ENCODE measurements around the gene GLRX5. TPM values are rescaled to one million over a fixed set of nuclear protein-coding genes. Genes with fewer than 3 reads are reported as not detected.

The GLRX5 gene
- polyA plus RNA-seq, 1 experiment, result 58.6 TPM

- Histone ChIP-seq H3K27me3 (ENCODE audit: control insufficient read depth, insufficient read depth, low read length) (no peaks in the 10 kb centered on the region), H3K4me3 (ENCODE audit: low read depth, low read length) (no peak overlapping the region), H3K9me3 (ENCODE audit: control insufficient read depth, insufficient read depth, low read length) (no peaks in the 10 kb centered on the region; the same call in 1 of the 2 replicates), H3K27ac (ENCODE audit: low read depth, low read length) (no peak overlapping the region)
- ChIA-PET POLR2A (no interaction called here), CTCF (interaction anchor here (1.1 kb wide), 1 partner anchor 25 kb away, joined by 3 read pairs; no protein-coding TSS in a partner anchor)
- no peak for TF ChIP-seq CTCF (IDR thresholded peaks at IDR 0.05; ENCODE audit: low read depth, low read length)
- DNase-seq (ENCODE audit: low read depth, low spot score), result no peak
Observed at GRCh38 chr14:95502381-95502950, 32.4 kb upstream of the GLRX5 start.

GRCh38 chr14:95503365-95504134, 31.3 kb upstream of the GLRX5 start:
- H3K27ac ChIP-seq (ENCODE audit: low read depth, low read length), result peak overlapping the region; percentile 11
- CTCF ChIA-PET, result interaction anchor here (1.1 to 1.6 kb wide), 6 partner anchors 9 to 61 kb away, joined by 3 to 11 read pairs (median 4); no protein-coding TSS in a partner anchor
- no peaks in the 10 kb centered on the region; the same call in 1 of the 2 replicates for H3K9me3 ChIP-seq (ENCODE audit: control insufficient read depth, insufficient read depth, low read length)
- TF ChIP-seq CTCF (IDR thresholded peaks at IDR 0.05; ENCODE audit: low read depth, low read length), result no peak
- no peak overlapping the region for H3K4me3 ChIP-seq (ENCODE audit: low read depth, low read length)
- no peak for DNase-seq (ENCODE audit: low read depth, low spot score)
- H3K27me3 ChIP-seq (ENCODE audit: control insufficient read depth, insufficient read depth, low read length), result no peaks in the 10 kb centered on the region
- POLR2A ChIA-PET, result interaction anchor here (1.0 to 1.6 kb wide), 2 partner anchors 20 to 43 kb away, joined by 5 to 6 read pairs; no protein-coding TSS in a partner anchor

- H3K9me3 ChIP-seq (ENCODE audit: control insufficient read depth, insufficient read depth, low read length), result no peaks in the 10 kb centered on the region; the same call in 1 of the 2 replicates
- TF ChIP-seq CTCF (IDR thresholded peaks at IDR 0.05; ENCODE audit: low read depth, low read length), result no peak
- no peak overlapping the region for H3K4me3 ChIP-seq (ENCODE audit: low read depth, low read length)
- ChIA-PET CTCF (interaction anchor here (0.5 to 1.6 kb wide), 6 partner anchors 9 to 62 kb away, joined by 3 to 11 read pairs (median 4); no protein-coding TSS in a partner anchor), POLR2A (interaction anchor here (1.0 to 1.6 kb wide), 2 partner anchors 21 to 43 kb away, joined by 5 to 6 read pairs; no protein-coding TSS in a partner anchor)
- H3K27me3 ChIP-seq (ENCODE audit: control insufficient read depth, insufficient read depth, low read length), result no peaks in the 10 kb centered on the region
- H3K27ac ChIP-seq (ENCODE audit: low read depth, low read length), result peak overlapping the region; percentile 73
- no peak for DNase-seq (ENCODE audit: low read depth, low spot score)
Observed at GRCh38 chr14:95504135-95505029, 30.5 kb upstream of the GLRX5 start.

- Histone ChIP-seq H3K27me3 (ENCODE audit: control insufficient read depth, insufficient read depth, low read length) (no peaks in the 10 kb centered on the region), H3K9me3 (ENCODE audit: control insufficient read depth, insufficient read depth, low read length) (no peaks in the 10 kb centered on the region; the same call in 1 of the 2 replicates), H3K4me3 (ENCODE audit: low read depth, low read length) (no peak overlapping the region), H3K27ac (ENCODE audit: low read depth, low read length) (peak overlapping the region; percentile 73)
- TF ChIP-seq CTCF (IDR thresholded peaks at IDR 0.05; ENCODE audit: low read depth, low read length), result no peak
- ChIA-PET POLR2A (interaction anchor here (0.6 to 1.6 kb wide), 3 partner anchors 22 to 1594 kb away, joined by 3 to 6 read pairs (median 4); no protein-coding TSS in a partner anchor), CTCF (interaction anchor here (0.5 to 1.6 kb wide), 7 partner anchors 13 to 63 kb away, joined by 3 to 11 read pairs (median 4); no protein-coding TSS in a partner anchor)
- no peak for DNase-seq (ENCODE audit: low read depth, low spot score)
Observed at GRCh38 chr14:95505030-95505589, 29.7 kb upstream of the GLRX5 start.

All from AG04450 (cell line).